GM10248 (cell line): Measurements from ENCODE around the gene SIN3A.
"Not testable (repeated sequence)": the region's sequence is repeated elsewhere in the genome, so short reads cannot be mapped to it uniquely, and the experiment has no call there.

ENCODE experiments used
- CTCF ChIA-PET: fragments of 300-600 bp; sonication (Branson Sonifier 250); formaldehyde crosslinking; extraction: SDS; loops from one replicate; lab custom pipeline; 2021; ENCODE audit warnings: antibody characterized with exemption; lab: Yijun Ruan, JAX
- POLR2A ChIA-PET: fragments of 350-650 bp; sonication (Branson Sonifier 250); formaldehyde crosslinking; extraction: SDS; loops from one replicate; lab custom pipeline; 2020; ENCODE audit warnings: antibody characterized with exemption; lab: Yijun Ruan, JAX
- DNase-seq: peaks from one replicate; pipeline ENCODE4 v3.0.0; 2012; ENCODE audit errors: extremely low spot score
- TF ChIP-seq, protein P1 (sequence below): IDR thresholded peaks from 2 replicates; pipeline ENCODE4 v1.5.1; 2012; ENCODE audit warnings: mild to moderate bottlenecking, low read depth; ENCODE audit errors: extremely low read depth, missing control alignments, control extremely low read depth

SIN3A gene

DNA sequence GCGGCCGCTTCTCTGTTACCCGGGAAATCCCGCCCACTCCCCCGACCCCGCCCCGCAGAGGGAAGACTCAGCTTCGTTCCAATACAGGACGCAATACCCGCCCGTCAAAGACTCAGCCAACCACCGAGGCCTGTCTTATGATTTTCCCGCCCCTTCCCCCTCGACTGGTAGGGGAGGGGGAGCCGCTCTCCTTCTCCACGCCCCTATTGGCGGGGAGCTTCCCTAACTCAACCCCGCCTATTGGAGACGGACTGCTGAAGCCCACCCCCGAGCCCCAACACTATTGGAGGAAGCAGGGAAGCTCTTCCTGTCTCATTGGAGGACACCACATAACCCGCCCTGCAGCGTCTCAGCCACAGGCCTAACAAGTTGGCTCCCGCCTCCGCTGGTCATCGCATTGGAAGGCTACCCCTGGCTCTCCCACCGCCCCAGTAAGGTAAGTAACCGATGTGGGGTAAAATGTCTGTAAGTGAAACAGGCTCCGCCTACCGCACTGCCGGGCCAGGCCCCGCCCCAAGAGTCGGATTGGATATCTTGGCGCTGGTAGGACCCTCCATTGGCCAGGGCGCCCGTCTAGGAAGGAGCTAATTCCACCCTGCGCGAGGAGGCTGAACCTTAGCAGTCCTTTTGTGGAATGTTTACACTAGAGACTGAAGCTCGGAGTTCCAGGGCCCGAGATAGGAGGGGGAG lies at the start of gene SIN3A:
Gene SIN3A, minus strand, starts transcription at position 17 of the 690 bp plus-strand sequence. CDS start 21,315 bp downstream, outside the sequence.
- TF ChIP-seq, protein P1, sequence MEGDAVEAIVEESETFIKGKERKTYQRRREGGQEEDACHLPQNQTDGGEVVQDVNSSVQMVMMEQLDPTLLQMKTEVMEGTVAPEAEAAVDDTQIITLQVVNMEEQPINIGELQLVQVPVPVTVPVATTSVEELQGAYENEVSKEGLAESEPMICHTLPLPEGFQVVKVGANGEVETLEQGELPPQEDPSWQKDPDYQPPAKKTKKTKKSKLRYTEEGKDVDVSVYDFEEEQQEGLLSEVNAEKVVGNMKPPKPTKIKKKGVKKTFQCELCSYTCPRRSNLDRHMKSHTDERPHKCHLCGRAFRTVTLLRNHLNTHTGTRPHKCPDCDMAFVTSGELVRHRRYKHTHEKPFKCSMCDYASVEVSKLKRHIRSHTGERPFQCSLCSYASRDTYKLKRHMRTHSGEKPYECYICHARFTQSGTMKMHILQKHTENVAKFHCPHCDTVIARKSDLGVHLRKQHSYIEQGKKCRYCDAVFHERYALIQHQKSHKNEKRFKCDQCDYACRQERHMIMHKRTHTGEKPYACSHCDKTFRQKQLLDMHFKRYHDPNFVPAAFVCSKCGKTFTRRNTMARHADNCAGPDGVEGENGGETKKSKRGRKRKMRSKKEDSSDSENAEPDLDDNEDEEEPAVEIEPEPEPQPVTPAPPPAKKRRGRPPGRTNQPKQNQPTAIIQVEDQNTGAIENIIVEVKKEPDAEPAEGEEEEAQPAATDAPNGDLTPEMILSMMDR: no peak
- CTCF ChIA-PET: interaction anchor here (7.7 kb wide), 1 partner anchor 84 kb away, joined by 47 read pairs; the partner anchor contains the start of gene MAN2C1
- POLR2A ChIA-PET: interaction anchor here (0.6 to 3.0 kb wide), 11 partner anchors 16 to 1845 kb away, joined by 3 to 17 read pairs (median 7); partner anchors contain the start of genes IMP3, MAN2C1, PTPN9 and SNUPN
- DNase-seq: peak; percentile 84

DNA sequence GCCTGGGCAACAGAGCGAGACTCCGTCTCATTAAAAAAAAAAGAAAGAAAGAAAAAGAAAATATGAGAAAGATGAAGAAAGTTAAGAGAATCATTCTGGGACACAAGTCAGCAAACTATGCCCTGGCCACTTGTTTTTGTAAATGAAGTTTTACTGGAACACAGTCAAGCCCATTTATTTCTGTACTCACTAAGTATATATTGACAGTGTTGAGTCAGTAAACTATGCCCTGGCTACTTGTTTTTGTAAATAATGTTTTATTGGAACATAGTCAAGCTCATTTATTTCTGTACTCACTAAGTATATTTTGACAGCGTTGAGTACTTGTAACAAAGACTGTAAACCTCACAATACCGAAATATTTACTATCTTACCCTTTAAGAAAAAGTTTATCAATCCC lies 42.2 kb upstream of the SIN3A start:
- TF ChIP-seq, protein P1: no peak
- ChIA-PET CTCF (interaction anchor here (1.3 kb wide), 1 partner anchor 20 kb away, joined by 4 read pairs; no protein-coding TSS in a partner anchor), POLR2A (no interaction called here)
- DNase-seq: no peak

DNA sequence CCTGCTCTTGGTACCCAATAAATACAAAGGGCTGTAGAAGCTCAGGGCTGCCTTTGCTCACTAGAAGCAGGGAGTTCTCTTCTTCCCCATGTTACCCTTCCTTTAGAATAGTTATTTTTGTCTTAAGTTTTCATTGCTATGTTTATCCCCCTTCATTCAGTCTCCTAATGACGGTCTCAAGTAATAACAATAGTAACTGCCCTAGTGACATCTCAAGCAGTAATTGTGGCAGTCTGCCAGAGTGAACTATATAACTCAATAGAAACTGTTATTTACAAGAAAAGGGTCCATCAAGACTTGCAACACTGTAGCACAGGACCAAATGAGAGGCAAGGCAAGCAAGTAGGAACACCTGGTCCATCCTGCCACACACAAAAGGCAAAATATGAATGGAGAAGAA lies 32.5 kb upstream of the SIN3A start:
- ChIA-PET POLR2A (no interaction called here), CTCF (interaction anchor here (1.0 kb wide), 1 partner anchor 17 kb away, joined by 3 read pairs; no protein-coding TSS in a partner anchor)
- TF ChIP-seq, protein P1: no peak
- no peak for DNase-seq

DNA sequence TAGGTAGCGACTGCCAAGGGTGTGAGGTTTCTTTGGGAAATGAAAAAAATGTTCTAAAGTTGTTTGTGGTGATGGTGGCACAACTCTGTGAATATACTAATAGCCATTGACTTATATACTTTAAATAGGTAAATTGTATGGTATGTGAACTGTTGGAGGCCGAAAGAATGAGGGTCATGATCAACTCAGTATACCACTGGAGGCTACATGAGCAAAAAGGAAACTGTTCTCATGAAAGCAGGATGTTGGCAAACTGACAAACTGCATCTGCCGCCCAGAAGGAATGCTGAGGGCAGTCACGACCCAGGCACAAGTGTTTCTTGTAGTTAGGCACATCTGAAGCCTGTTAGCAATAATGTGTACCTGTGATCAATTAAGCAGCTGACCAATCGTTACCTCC lies 32.1 kb upstream of the SIN3A start:
- DNase-seq, CTCF ChIA-PET, POLR2A ChIA-PET: not testable (repeated sequence)

DNA sequence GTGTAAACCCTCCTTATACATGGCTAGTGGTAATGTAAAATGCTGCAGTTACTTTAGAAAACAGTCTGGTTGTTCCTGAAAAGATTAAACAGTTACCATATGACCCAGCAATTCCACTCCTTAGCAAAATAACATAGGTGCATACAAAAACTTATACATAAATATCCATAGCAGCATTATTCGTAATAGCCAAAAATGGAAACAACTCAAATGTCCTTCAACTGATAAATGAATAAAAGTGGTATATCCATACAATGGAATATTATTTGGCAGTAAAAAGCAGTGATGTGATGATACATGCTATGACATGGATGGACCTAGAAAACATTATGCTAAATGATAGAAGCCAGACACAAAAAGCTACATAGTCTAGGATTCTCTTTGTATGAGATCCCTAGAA lies 31.6 kb upstream of the SIN3A start:
- DNase-seq: no peak
- ChIA-PET POLR2A (no interaction called here), CTCF (no interaction called here)

DNA sequence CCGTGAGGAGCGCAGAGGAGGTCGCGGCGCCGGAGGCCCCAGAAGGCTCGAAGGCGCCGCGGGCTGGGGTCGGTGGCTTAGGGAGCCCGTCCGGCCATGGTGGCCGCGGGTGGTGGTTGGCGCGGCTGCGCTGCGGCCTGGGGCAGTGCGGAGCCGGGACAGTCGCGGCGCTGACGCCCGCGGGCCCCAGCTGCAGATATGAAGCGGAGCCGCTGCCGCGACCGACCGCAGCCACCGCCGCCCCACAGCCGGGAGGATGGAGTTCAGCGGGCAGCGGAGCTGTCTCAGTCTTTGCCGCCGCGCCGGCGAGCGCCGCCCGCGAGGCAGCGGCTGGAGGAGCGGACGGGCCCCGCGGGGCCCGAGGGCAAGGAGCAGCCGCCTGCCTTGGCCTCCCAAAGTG lies 29.0 kb upstream of the SIN3A start:
- CTCF ChIA-PET, DNase-seq, POLR2A ChIA-PET: not testable (repeated sequence)

More for the DNA sequence above, 31.6 kb upstream of the SIN3A start:
- TF ChIP-seq, protein P1: no peak

DNA sequence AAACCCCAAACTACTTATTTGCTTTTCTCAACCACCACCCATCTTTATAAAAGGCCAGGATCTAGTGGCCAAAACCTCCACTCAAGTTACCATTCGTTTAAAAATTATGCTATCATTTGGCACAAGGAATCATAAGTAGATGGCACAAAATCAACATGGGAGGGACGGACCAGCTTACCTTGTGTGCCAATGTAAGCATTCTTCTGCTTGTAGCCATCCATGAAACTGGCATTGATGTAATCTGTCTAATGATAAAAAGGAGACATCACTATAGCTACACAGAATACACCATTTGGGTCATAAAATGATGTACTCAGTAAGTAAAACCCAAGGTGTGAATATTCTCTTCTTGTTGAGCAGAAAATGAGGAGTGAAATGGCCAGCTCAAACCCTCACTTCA lies 28.2 kb upstream of the SIN3A start:
- no peak for DNase-seq
- TF ChIP-seq, protein P1: no peak
- CTCF ChIA-PET: interaction anchor here (1.3 kb wide), 1 partner anchor 10 kb away, joined by 3 read pairs; no protein-coding TSS in a partner anchor
- POLR2A ChIA-PET: no interaction called here

DNA sequence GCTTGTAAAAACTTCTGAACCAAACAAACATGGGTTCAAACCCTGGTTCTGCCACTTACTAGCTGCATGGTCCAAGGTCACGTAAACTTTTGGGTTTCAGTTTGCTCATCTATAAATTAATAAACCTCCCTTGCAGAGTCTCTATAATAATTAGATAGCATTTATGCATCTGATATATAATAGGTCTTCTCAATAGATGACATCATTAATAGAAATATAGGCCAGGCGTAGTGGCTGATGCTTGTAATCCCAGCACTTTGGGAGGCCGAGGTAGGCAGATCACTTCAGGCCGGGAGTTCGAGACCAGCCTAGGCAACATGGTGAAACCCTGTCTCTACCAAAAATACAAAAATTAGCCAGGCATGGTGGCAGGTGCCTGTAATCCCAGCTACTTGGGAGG lies 25.6 kb upstream of the SIN3A start:
- POLR2A ChIA-PET, DNase-seq, CTCF ChIA-PET: not testable (repeated sequence)
